Chondrocyte (in vitro differentiated cells): ENCODE measurements around the gene GALK2. TPM values are rescaled to one million over a fixed set of nuclear protein-coding genes. Genes with fewer than 3 reads are reported as not detected.
"Not testable (repeated sequence)": the region's sequence is repeated elsewhere in the genome, so short reads cannot be mapped to it uniquely, and the experiment has no call there.

Source experiments
- DNase-seq: peaks from one replicate; pipeline ENCODE4 v3.0.0; 2021; ENCODE audit warnings: mixed read lengths, low spot score
- H3K27ac Mint-ChIP-seq: one replicate; pipeline ENCODE4 v1.8.0; 2021; ENCODE audit warnings: mild to moderate bottlenecking, moderate library complexity, mixed read lengths; ENCODE audit not compliant: unreplicated experiment
- H3K27me3 Mint-ChIP-seq: 2 replicates; pipeline ENCODE4 v1.8.0; 2021; ENCODE audit warnings: low read depth, mixed read lengths
- H3K36me3 Mint-ChIP-seq: 2 replicates; pipeline ENCODE4 v1.8.0; 2021; ENCODE audit warnings: low read depth, mixed read lengths
- H3K4me1 Mint-ChIP-seq: 2 replicates; pipeline ENCODE4 v1.8.0; 2021; ENCODE audit warnings: low read depth, mild to moderate bottlenecking, mixed read lengths
- H3K4me3 Mint-ChIP-seq: one replicate; pipeline ENCODE4 v1.8.0; 2021; ENCODE audit warnings: mild to moderate bottlenecking, moderate library complexity, mixed read lengths; ENCODE audit not compliant: unreplicated experiment
- H3K9me3 Mint-ChIP-seq: 2 replicates; pipeline ENCODE4 v1.8.0; 2021; ENCODE audit warnings: low read depth, mixed read lengths
- total RNA-seq: library from RNA; stranded (reverse); gene quantifications from 3 replicates; pipeline ENCODE4 v1.2.1, GENCODE V29; 2021
- TF ChIP-seq, protein P1 (sequence below): fragments of 200-600 bp; sonication (generic); IDR thresholded peaks from 2 replicates; pipeline ENCODE4 v1.5.0; 2021; ENCODE audit warnings: antibody characterized with exemption, mild to moderate bottlenecking, moderate library complexity

GALK2 gene
- total RNA-seq, 1 donor from 2014 or later, result 14.8 TPM

GRCh38 chr15:49247556-49248110, 77.6 kb downstream of the GALK2 start:
- H3K9me3 Mint-ChIP-seq, result peaks cover 22% of the 10 kb centered on the region
- H3K27ac Mint-ChIP-seq, result peak overlapping the region; percentile 91
- H3K4me3 Mint-ChIP-seq, result no peak overlapping the region
- TF ChIP-seq, protein P1, sequence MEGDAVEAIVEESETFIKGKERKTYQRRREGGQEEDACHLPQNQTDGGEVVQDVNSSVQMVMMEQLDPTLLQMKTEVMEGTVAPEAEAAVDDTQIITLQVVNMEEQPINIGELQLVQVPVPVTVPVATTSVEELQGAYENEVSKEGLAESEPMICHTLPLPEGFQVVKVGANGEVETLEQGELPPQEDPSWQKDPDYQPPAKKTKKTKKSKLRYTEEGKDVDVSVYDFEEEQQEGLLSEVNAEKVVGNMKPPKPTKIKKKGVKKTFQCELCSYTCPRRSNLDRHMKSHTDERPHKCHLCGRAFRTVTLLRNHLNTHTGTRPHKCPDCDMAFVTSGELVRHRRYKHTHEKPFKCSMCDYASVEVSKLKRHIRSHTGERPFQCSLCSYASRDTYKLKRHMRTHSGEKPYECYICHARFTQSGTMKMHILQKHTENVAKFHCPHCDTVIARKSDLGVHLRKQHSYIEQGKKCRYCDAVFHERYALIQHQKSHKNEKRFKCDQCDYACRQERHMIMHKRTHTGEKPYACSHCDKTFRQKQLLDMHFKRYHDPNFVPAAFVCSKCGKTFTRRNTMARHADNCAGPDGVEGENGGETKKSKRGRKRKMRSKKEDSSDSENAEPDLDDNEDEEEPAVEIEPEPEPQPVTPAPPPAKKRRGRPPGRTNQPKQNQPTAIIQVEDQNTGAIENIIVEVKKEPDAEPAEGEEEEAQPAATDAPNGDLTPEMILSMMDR, result no peak
- DNase-seq, result no peak
- peaks cover 49% of the 10 kb centered on the region for H3K4me1 Mint-ChIP-seq
- no peaks in the 10 kb centered on the region for H3K27me3 Mint-ChIP-seq
- peaks cover 18% of the 10 kb centered on the region for H3K36me3 Mint-ChIP-seq

- no peak overlapping the region for H3K4me3 Mint-ChIP-seq
- peaks cover 22% of the 10 kb centered on the region for H3K9me3 Mint-ChIP-seq
- H3K36me3 Mint-ChIP-seq, result peaks cover 14% of the 10 kb centered on the region
- peak overlapping the region; percentile 91 for H3K27ac Mint-ChIP-seq
- no peaks in the 10 kb centered on the region for H3K27me3 Mint-ChIP-seq
- DNase-seq, result no peak
- peaks cover 49% of the 10 kb centered on the region for H3K4me1 Mint-ChIP-seq
- TF ChIP-seq, protein P1, result no peak
These were observed 78.2 kb downstream of the GALK2 start for GRCh38 chr15:49248291-49248690.

- Mint-ChIP-seq H3K27me3 (no peaks in the 10 kb centered on the region), H3K36me3 (peaks cover 3% of the 10 kb centered on the region), H3K4me1 (peaks cover 23% of the 10 kb centered on the region), H3K9me3 (no peaks in the 10 kb centered on the region), H3K27ac (no peak overlapping the region), H3K4me3 (no peak overlapping the region)
- DNase-seq, result no peak
- TF ChIP-seq, protein P1, result no peak
These were observed 86.1 kb downstream of the GALK2 start for GRCh38 chr15:49255966-49256759.

DNA sequence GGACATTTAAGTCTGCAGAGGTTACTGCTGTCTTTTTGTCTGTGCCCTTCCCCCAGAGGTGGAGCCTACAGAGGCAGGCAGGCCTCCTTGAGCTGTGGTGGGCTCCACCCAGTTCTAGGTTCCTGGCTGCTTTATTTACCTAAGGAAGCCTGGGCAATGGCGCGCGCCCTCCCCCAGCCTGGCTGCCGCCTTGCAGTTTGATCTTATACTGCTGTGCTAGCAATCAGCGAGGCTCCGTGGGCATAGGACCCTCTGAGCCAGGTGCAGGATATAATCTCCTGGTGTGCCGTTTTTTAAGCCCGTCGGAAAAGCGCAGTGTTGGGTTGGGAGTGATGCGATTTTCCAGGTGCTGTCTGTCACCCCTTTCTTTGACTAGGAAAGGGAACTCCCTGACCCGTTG, 95.1 kb downstream of the GALK2 start:
- H3K27me3 Mint-ChIP-seq, H3K9me3 Mint-ChIP-seq, H3K27ac Mint-ChIP-seq, H3K4me3 Mint-ChIP-seq: not testable (repeated sequence)
- Mint-ChIP-seq H3K4me1 (peaks cover 13% of the 10 kb centered on the region), H3K36me3 (peaks cover 11% of the 10 kb centered on the region)
- DNase-seq, result peak; percentile 55

DNA sequence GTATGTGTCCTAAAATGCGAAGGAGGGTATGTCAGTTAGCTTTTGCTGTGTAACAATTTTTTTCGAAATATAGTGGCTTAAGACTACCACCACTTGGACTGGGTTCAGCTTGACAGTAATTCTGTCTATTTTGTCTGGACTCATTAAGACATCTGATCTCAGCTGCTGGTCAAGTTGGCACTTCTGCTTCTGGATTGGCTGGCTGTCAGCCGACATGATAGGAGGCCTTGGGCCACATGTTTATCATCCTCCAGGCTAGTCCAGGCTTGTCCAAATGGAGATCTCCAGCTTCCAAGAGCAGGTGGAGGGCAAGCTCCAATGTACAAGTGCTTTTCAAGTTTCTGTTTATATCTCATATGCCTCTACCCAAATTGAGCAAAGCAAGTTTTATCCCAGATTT, 95.9 kb downstream of the GALK2 start:
- peaks cover 10% of the 10 kb centered on the region for H3K9me3 Mint-ChIP-seq
- peaks cover 21% of the 10 kb centered on the region for H3K4me1 Mint-ChIP-seq
- H3K36me3 Mint-ChIP-seq, result peaks cover 11% of the 10 kb centered on the region
- H3K27ac Mint-ChIP-seq, result no peak overlapping the region
- TF ChIP-seq, protein P1, result no peak
- H3K27me3 Mint-ChIP-seq, result no peaks in the 10 kb centered on the region
- no peak for DNase-seq
- no peak overlapping the region for H3K4me3 Mint-ChIP-seq
